ENCODE data around the gene CD63.
"Not testable (repeated sequence)": the region's sequence is repeated elsewhere in the genome, so short reads cannot be mapped to it uniquely, and the experiment has no call there.

Gene CD63

GRCh38 chr12:55728939-55729818 lies at the start of gene CD63:
CD63 (minus strand) TSS chr12:55729009; CDS start chr12:55728341, 668 bp downstream.
- DNase-seq (ENCODE audit: low read depth) = peak; percentile 98

- no peak for DNase-seq (ENCODE audit: low read depth)
Observed at GRCh38 chr12:55777856-55778255, 49.0 kb upstream of the CD63 start.

- no peak for DNase-seq (ENCODE audit: low read depth)
Observed at GRCh38 chr12:55771736-55772135, 42.9 kb upstream of the CD63 start.

- no peak for DNase-seq (ENCODE audit: low read depth)
Observed at GRCh38 chr12:55767156-55767555, 38.3 kb upstream of the CD63 start.

- DNase-seq (ENCODE audit: low read depth) = no peak
Observed at GRCh38 chr12:55765736-55766290, 37.0 kb upstream of the CD63 start.

GRCh38 chr12:55762646-55763045 lies 33.8 kb upstream of the CD63 start:
- no peak for DNase-seq (ENCODE audit: low read depth)

- peak; percentile 38 for DNase-seq (ENCODE audit: low read depth)
Observed at GRCh38 chr12:55760663-55761062, 31.9 kb upstream of the CD63 start.

- DNase-seq (ENCODE audit: low read depth) = not testable (repeated sequence)
Observed at GRCh38 chr12:55758575-55758974, 29.8 kb upstream of the CD63 start.

GRCh38 chr12:55757701-55758100 lies 28.9 kb upstream of the CD63 start:
- no peak for DNase-seq (ENCODE audit: low read depth)

- no peak for DNase-seq (ENCODE audit: low read depth)
Observed at GRCh38 chr12:55755246-55755645, 26.4 kb upstream of the CD63 start.

- no peak for DNase-seq (ENCODE audit: low read depth)
Observed at GRCh38 chr12:55748230-55748993, 19.6 kb upstream of the CD63 start.

- DNase-seq (ENCODE audit: low read depth) = no peak
Observed at GRCh38 chr12:55746913-55747231, 18.1 kb upstream of the CD63 start.

- peak; percentile 27 for DNase-seq (ENCODE audit: low read depth)
Observed at GRCh38 chr12:55746174-55746912, 17.5 kb upstream of the CD63 start.

- DNase-seq (ENCODE audit: low read depth) = no peak
Observed at GRCh38 chr12:55745361-55746173, 16.8 kb upstream of the CD63 start.

- DNase-seq (ENCODE audit: low read depth) = no peak
Observed at GRCh38 chr12:55744340-55745030, 15.7 kb upstream of the CD63 start.

GRCh38 chr12:55743406-55744339 lies 14.9 kb upstream of the CD63 start:
- DNase-seq (ENCODE audit: low read depth) = peak; percentile 75

- peak; percentile 74 for DNase-seq (ENCODE audit: low read depth)
Observed at GRCh38 chr12:55742719-55743405, 14.1 kb upstream of the CD63 start, which contains the start of gene GDF11. GDF11 (plus strand) TSS chr12:55743122; CDS start chr12:55743317, 195 bp downstream.

GRCh38 chr12:55741931-55742680 lies 13.3 kb upstream of the CD63 start:
- no peak for DNase-seq (ENCODE audit: low read depth)
